K562 (cell line): ENCODE data around the gene OR1D5. TPM values are rescaled to one million over a fixed set of nuclear protein-coding genes. Genes with fewer than 3 reads are reported as not detected.
"Not testable (repeated sequence)": the region's sequence is repeated elsewhere in the genome, so short reads cannot be mapped to it uniquely, and the experiment has no call there.

Experiments used
- ATAC-seq: fragments of 200-7000 bp; cut with Tn5 transposase; 3 replicates; pipeline ENCODE4 v1.9.1; 2020; ENCODE audit warnings: moderate library complexity
- BruUV-seq: library from RNA; stranded (reverse); fragments of 400-500 nt; replicated peaks from 2 replicates; lab custom pipeline; 2021; lab: Mats Ljungman, UMichigan
- CTCF ChIA-PET: fragments of 300-600 bp; formaldehyde crosslinking; extraction: SDS; loops from one replicate; lab custom pipeline; 2021; ENCODE audit warnings: low intra/inter-chr PET ratio; lab: Yijun Ruan, JAX
- POLR2A ChIA-PET: fragments of 300-600, 350-650 bp; sonication (Branson Sonifier 250); formaldehyde crosslinking; extraction: SDS; loops from one replicate; lab custom pipeline; 2021; ENCODE audit warnings: antibody characterized with exemption, inconsistent platforms; lab: Yijun Ruan, JAX
- DNase-seq, 4 experiments: peaks; one replicate each; pipeline versions ENCODE4 v3.0.0 to v3.0.0-alpha.2; 2011 to 2018; ENCODE audit warnings: low spot score in 3 of 4, mixed read lengths in 3 of 4; ENCODE audit errors: extremely low read depth in 1 of 4
- FAIRE-seq: peaks from 2 replicates; lab custom pipeline; 2011; peaks lifted over from hg19 to GRCh38; lab: Jason Lieb, UNC
- H2AFZ ChIP-seq: 2 replicates; pipeline ENCODE4 v1.6.0; 2011; ENCODE audit warnings: low read depth, low read length, control low read depth, inconsistent platforms
- H3K27ac ChIP-seq: fragments of 200-600 bp; 3 replicates; pipeline ENCODE4 v1.8.0; 2011; ENCODE audit warnings: low read depth, mild to moderate bottlenecking, control low read depth, inconsistent platforms, low read length, moderate library complexity, mixed read lengths; ENCODE audit errors: extremely low read depth
- H3K27me3 ChIP-seq, 2 experiments: fragments of 300-600 bp in 1 of 2; 2 replicates in 1 of 2; 3 replicates in 1 of 2; pipeline versions ENCODE4 v1.6.0 to v1.8.0; 2011; ENCODE audit warnings: inconsistent platforms in 2 of 2, low read length in 2 of 2, mild to moderate bottlenecking in 1 of 2, mixed read lengths in 1 of 2, moderate library complexity in 1 of 2; ENCODE audit not compliant: control insufficient read depth in 2 of 2, insufficient read depth in 2 of 2
- H3K36me3 ChIP-seq: fragments of 300-600 bp; 3 replicates; pipeline ENCODE4 v1.8.0; 2011; ENCODE audit warnings: mild to moderate bottlenecking, low read length, inconsistent platforms; ENCODE audit not compliant: control insufficient read depth, insufficient read depth
- H3K4me1 ChIP-seq, 2 experiments: fragments of 200-600 bp in 1 of 2; replicated peaks in 1 of 2; 2 replicates in 1 of 2; 3 replicates in 1 of 2; pipeline versions ENCODE4 v1.5.1 to v1.8.0; 2011; ENCODE audit warnings: inconsistent platforms in 2 of 2, low read length in 2 of 2, mild to moderate bottlenecking in 1 of 2, mixed read lengths in 1 of 2, moderate library complexity in 1 of 2; ENCODE audit not compliant: control insufficient read depth in 2 of 2, insufficient read depth in 2 of 2
- H3K4me2 ChIP-seq: 2 replicates; pipeline ENCODE4 v1.6.1; 2011; ENCODE audit warnings: low read length, control low read depth, inconsistent platforms, mixed read lengths; ENCODE audit not compliant: insufficient read depth
- H3K4me3 ChIP-seq: fragments of 200-600 bp; sonication (generic), shearing (Covaris generic); 2 replicates; pipeline ENCODE4 v1.5.1; 2016; ENCODE audit warnings: control low read depth, inconsistent platforms
- H3K79me2 ChIP-seq: fragments of 200-600 bp; 3 replicates; pipeline ENCODE4 v1.8.0; 2011; ENCODE audit warnings: low read length, inconsistent platforms; ENCODE audit not compliant: control insufficient read depth, insufficient read depth
- H3K9ac ChIP-seq, 2 experiments: 2 replicates each; pipeline versions ENCODE4 v1.6.0 to v1.6.1; 2011; ENCODE audit warnings: low read depth in 2 of 2, low read length in 2 of 2, control low read depth in 1 of 2, inconsistent platforms in 1 of 2, mild to moderate bottlenecking in 1 of 2, mixed read lengths in 1 of 2; ENCODE audit not compliant: insufficient read depth in 1 of 2
- H3K9me1 ChIP-seq: one replicate; pipeline ENCODE4 v1.6.0; 2011; ENCODE audit warnings: inconsistent platforms, mild to moderate bottlenecking, low read length, moderate library complexity; ENCODE audit not compliant: control insufficient read depth, insufficient read depth
- H3K9me3 ChIP-seq: replicated peaks from 2 replicates; pipeline ENCODE4 v1.5.1; 2011; ENCODE audit warnings: low read depth, low read length, inconsistent platforms; ENCODE audit not compliant: control insufficient read depth, insufficient read depth
- H4K20me1 ChIP-seq: replicated peaks from 2 replicates; pipeline ENCODE4 v1.6.1; 2011; ENCODE audit warnings: low read length, inconsistent platforms, mixed read lengths; ENCODE audit not compliant: control insufficient read depth, insufficient read depth
- CHD2 ChIP-seq: IDR thresholded peaks from 2 replicates; pipeline ENCODE4 v1.6.1; 2011; ENCODE audit warnings: low read depth, low read length
- DMBX1 ChIP-seq: fragments of 250-450 bp; sonication (Bioruptor Pico); IDR thresholded peaks from 2 replicates; pipeline ENCODE4 v1.8.0; 2022; ENCODE audit warnings: inconsistent platforms, mild to moderate bottlenecking, moderate library complexity, borderline replicate concordance
- IRF1 ChIP-seq: sonication (generic); formaldehyde crosslinking; IDR thresholded peaks from 2 replicates; pipeline ENCODE4 v1.8.0; 2022; ENCODE audit warnings: missing genetic modification reagents, mild to moderate bottlenecking, borderline replicate concordance
- PATZ1 ChIP-seq: fragments of 250-450 bp; sonication (Bioruptor Pico); IDR thresholded peaks from 2 replicates; pipeline ENCODE4 v1.5.0; 2020; ENCODE audit warnings: mild to moderate bottlenecking, borderline replicate concordance
- SPI1 ChIP-seq: IDR thresholded peaks from 2 replicates; pipeline ENCODE4 v1.6.1; 2011; ENCODE audit warnings: low read depth, low read length, control low read depth, borderline replicate concordance
- WGBS: fragments of 100-300 bp; shearing (Covaris generic); methylation state at CpG from one replicate; pipeline ENCODE4 v1.1.6; 2016; ENCODE audit warnings: low coverage, mixed read lengths; ENCODE audit not compliant: insufficient coverage; ENCODE audit errors: missing lambda C conversion rate; 5-methylcytosine and 5-hydroxymethylcytosine counted together
- in situ Hi-C: fragments of 300-500 bp; cut with MboI; formaldehyde crosslinking; loops from 4 replicates; pipeline ENCODE4 v1.15.0; 2018; ENCODE audit warnings: inconsistent platforms, mixed read lengths
- intact Hi-C: fragments of 100-400 bp; cut with micrococcal nuclease; formaldehyde crosslinking; loops from 2 replicates; pipeline ENCODE4 v1.14.2; 2022
- polyA plus RNA-seq, 8 experiments: library from polyadenylated mRNA; depleted of rRNA in 4 of 8; stranded (reverse) in 5 of 8; unstranded in 3 of 8; fragments of >200 nt; fragmentation: Nextera tagmentation in 2 of 8; fragmentation: Illumina TruSeq in 1 of 8; extraction: Ambion mirVana in 2 of 8; extraction: Trizol in 1 of 8; gene quantifications; 2 replicates each; pipeline versions ENCODE4 v1.2.1 to v1.2.3, GENCODE V29; 2011 to 2014; ENCODE audit warnings: inconsistent platforms in 1 of 8, missing spikeins in 1 of 8
- total RNA-seq, 7 experiments: library from RNA; depleted of rRNA in 6 of 7; stranded (reverse); fragments of >200 nt in 6 of 7; fragmentation: Illumina TruSeq in 2 of 7; extraction: Trizol in 2 of 7; gene quantifications; 2 replicates each; pipeline versions ENCODE4 v1.2.1 to v1.2.3, GENCODE V29; 2011 to 2021; ENCODE audit warnings: low replicate concordance in 1 of 7

OR1D5 gene
- total and polyA plus RNA-seq, 9 of the 15 experiments (the other 6 are each of a cell fraction or from before 2014, with no cell fraction given) = not detected

GRCh38 chr17:3030852-3031470 is 32.4 kb downstream of the OR1D5 start:
- H3K4me1 ChIP-seq, H2AFZ ChIP-seq, H3K9me3 ChIP-seq, ATAC-seq, H3K9ac ChIP-seq, CTCF ChIA-PET, H4K20me1 ChIP-seq, FAIRE-seq, H3K79me2 ChIP-seq, BruUV-seq, intact Hi-C loops, DNase-seq, H3K4me3 ChIP-seq, in situ Hi-C loops, H3K4me2 ChIP-seq, H3K9me1 ChIP-seq, H3K27ac ChIP-seq, H3K36me3 ChIP-seq: not testable (repeated sequence)
- peaks cover 0 to 34% of the 10 kb centered on the region in 2 experiments; a peak in 2 of 5 replicates for H3K27me3 ChIP-seq
- 2% methylated on average over 8 of the region's 14 CpGs for WGBS
- POLR2A ChIA-PET = interaction anchor here (0.6 kb wide), 1 partner anchor 95 kb away, joined by 3 read pairs; no protein-coding TSS in a partner anchor

- 6% methylated on average over 7 of the region's 7 CpGs for WGBS
- POLR2A ChIA-PET = no interaction called here
- DNase-seq = no peak
- H3K4me1 ChIP-seq = no peaks in the 10 kb centered on the region; a peak in 1 of 5 replicates
- no peaks in the 10 kb centered on the region for H3K79me2 ChIP-seq
- no peak overlapping the region for H3K9ac ChIP-seq
- intact Hi-C loops = no loop called here
- peaks cover 0 to 34% of the 10 kb centered on the region in 2 experiments; a peak in 2 of 5 replicates for H3K27me3 ChIP-seq
- no TSS peak for BruUV-seq
- H3K36me3 ChIP-seq = no peaks in the 10 kb centered on the region
- H3K4me2 ChIP-seq = no peak overlapping the region
- TF ChIP-seq CHD2 (no peak), SPI1 (no peak), IRF1 (CRISPR knock-in tag) (no peak), PATZ1 (CRISPR knock-in tag) (no peak), DMBX1 (CRISPR knock-in tag) (no peak)
- TF ChIP-seq, all 486 proteins: peak for 0
- no peak overlapping the region for H3K4me3 ChIP-seq
- H3K9me3 ChIP-seq = no peaks in the 10 kb centered on the region
- no peaks in the 10 kb centered on the region for H3K9me1 ChIP-seq
- H2AFZ ChIP-seq = no peak overlapping the region
- in situ Hi-C loops = no loop called here
- FAIRE-seq = no peak
- CTCF ChIA-PET = no interaction called here
- no peak for ATAC-seq
- peaks cover 4% of the 10 kb centered on the region; the same call in 1 of the 2 replicates for H4K20me1 ChIP-seq
- H3K27ac ChIP-seq = no peak overlapping the region
These were observed 33.3 kb downstream of the OR1D5 start for GRCh38 chr17:3030096-3030495.
